Measurements from ENCODE around the gene WNT5B.

DNA sequence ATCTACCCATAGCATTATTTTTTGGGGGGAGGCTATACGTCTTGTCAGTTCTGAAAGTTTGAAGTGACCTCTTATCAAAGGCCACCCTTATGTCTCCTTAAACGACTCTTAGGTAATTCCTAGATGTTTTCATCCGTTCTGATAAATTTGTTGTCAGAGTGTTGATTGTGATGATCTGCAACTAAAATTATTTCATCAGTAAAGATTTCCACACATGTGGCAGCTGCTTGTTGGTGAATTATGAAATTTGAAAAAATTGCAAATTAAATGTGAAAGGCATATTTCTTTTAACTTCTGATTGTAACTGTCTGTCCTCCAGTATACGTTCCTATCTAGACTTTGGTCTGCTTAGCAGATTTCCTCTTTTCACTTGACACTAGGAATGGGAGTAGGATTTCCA, 63.2 kb downstream of the WNT5B start:
- TF ChIP-seq POLR2A (IDR thresholded peaks at IDR 0.05; ENCODE audit: low read length) (no peak), GATA1 (IDR thresholded peaks at IDR 0.05; ENCODE audit: low read depth, low read length) (no peak)

All from erythroblast (primary cell).